ENCODE measurements around the gene NEK11. TPM values are rescaled to one million over a fixed set of nuclear protein-coding genes. Genes with fewer than 3 reads are reported as not detected.
A peak's percentile ranks its signal among the peaks of the same experiment; 100 is the strongest.
"Not testable (repeated sequence)": the region's sequence is repeated elsewhere in the genome, so short reads cannot be mapped to it uniquely, and the experiment has no call there.

Gene NEK11
- total and polyA plus RNA-seq, 2 experiments from 2014 or later: 1.7 to 2.0 TPM

GRCh38 chr3:131038326-131038725, 11.6 kb downstream of the NEK11 start:
- peak in 1 of 2 donors; percentile 32 for DNase-seq (ENCODE audit: low read depth in 1 of 2, low spot score in 1 of 2)
- no peak overlapping the region for H3K27ac ChIP-seq
- TF ChIP-seq, protein P1, sequence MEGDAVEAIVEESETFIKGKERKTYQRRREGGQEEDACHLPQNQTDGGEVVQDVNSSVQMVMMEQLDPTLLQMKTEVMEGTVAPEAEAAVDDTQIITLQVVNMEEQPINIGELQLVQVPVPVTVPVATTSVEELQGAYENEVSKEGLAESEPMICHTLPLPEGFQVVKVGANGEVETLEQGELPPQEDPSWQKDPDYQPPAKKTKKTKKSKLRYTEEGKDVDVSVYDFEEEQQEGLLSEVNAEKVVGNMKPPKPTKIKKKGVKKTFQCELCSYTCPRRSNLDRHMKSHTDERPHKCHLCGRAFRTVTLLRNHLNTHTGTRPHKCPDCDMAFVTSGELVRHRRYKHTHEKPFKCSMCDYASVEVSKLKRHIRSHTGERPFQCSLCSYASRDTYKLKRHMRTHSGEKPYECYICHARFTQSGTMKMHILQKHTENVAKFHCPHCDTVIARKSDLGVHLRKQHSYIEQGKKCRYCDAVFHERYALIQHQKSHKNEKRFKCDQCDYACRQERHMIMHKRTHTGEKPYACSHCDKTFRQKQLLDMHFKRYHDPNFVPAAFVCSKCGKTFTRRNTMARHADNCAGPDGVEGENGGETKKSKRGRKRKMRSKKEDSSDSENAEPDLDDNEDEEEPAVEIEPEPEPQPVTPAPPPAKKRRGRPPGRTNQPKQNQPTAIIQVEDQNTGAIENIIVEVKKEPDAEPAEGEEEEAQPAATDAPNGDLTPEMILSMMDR (IDR thresholded peaks at IDR 0.05; ENCODE audit: low read depth, low read length): no peak
- no peaks in the 10 kb centered on the region for H3K9me3 ChIP-seq (ENCODE audit: low read depth)
- H3K27me3 ChIP-seq: no peaks in the 10 kb centered on the region
- no peaks in the 10 kb centered on the region for H3K4me1 ChIP-seq (ENCODE audit: low read depth)
- H3K4me3 ChIP-seq: no peak overlapping the region
- H3K36me3 ChIP-seq: no peaks in the 10 kb centered on the region

GRCh38 chr3:131042271-131042985, 15.8 kb downstream of the NEK11 start:
- not testable (repeated sequence) for H3K4me1 ChIP-seq (ENCODE audit: low read depth); H3K27ac ChIP-seq; H3K9me3 ChIP-seq (ENCODE audit: low read depth); H3K36me3 ChIP-seq; H3K4me3 ChIP-seq; DNase-seq (ENCODE audit: low read depth in 1 of 2, low spot score in 1 of 2); H3K27me3 ChIP-seq

DNA sequence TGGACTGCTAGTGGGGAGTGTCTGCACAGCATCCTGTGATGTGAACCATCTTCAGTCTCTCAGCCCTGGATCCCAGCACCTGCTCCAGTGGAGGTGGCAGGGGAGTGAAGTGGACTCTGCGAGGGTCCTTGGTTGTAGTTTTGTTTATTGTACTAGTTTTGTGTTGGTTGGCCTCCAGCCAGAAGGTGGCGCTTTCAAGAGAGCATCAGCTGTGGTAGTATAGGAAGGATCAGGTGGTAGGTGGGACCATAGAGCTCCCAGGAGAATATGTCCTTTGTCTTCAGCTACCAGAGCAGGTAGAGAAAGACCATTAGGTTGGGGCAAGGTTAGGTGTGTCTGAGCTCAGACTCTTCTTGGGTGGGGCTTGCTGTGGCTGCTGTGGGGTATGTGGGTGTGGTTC, 20.9 kb downstream of the NEK11 start:
- H3K27me3 ChIP-seq: no peaks in the 10 kb centered on the region
- H3K4me1 ChIP-seq (ENCODE audit: low read depth): no peaks in the 10 kb centered on the region
- no peak for DNase-seq (ENCODE audit: low read depth in 1 of 2, low spot score in 1 of 2)
- no peak overlapping the region for H3K4me3 ChIP-seq
- TF ChIP-seq, protein P1 (IDR thresholded peaks at IDR 0.05; ENCODE audit: low read depth, low read length): no peak
- no peaks in the 10 kb centered on the region for H3K9me3 ChIP-seq (ENCODE audit: low read depth)
- no peaks in the 10 kb centered on the region for H3K36me3 ChIP-seq
- no peak overlapping the region for H3K27ac ChIP-seq

- no peaks in the 10 kb centered on the region for H3K4me1 ChIP-seq (ENCODE audit: low read depth)
- no peaks in the 10 kb centered on the region for H3K36me3 ChIP-seq
- DNase-seq (ENCODE audit: low read depth in 1 of 2, low spot score in 1 of 2): no peak
- no peak overlapping the region for H3K27ac ChIP-seq
- no peaks in the 10 kb centered on the region for H3K9me3 ChIP-seq (ENCODE audit: low read depth)
- H3K4me3 ChIP-seq: no peak overlapping the region
- H3K27me3 ChIP-seq: no peaks in the 10 kb centered on the region
- TF ChIP-seq, protein P1 (IDR thresholded peaks at IDR 0.05; ENCODE audit: low read depth, low read length): no peak
Observed at GRCh38 chr3:131048030-131048429, 21.4 kb downstream of the NEK11 start.

GRCh38 chr3:131050001-131050400, 23.3 kb downstream of the NEK11 start:
- no peak overlapping the region for H3K4me3 ChIP-seq
- no peaks in the 10 kb centered on the region for H3K36me3 ChIP-seq
- no peaks in the 10 kb centered on the region for H3K4me1 ChIP-seq (ENCODE audit: low read depth)
- TF ChIP-seq, protein P1 (IDR thresholded peaks at IDR 0.05; ENCODE audit: low read depth, low read length): no peak
- H3K27ac ChIP-seq: no peak overlapping the region
- no peaks in the 10 kb centered on the region for H3K9me3 ChIP-seq (ENCODE audit: low read depth)
- H3K27me3 ChIP-seq: no peaks in the 10 kb centered on the region
- DNase-seq (ENCODE audit: low read depth in 1 of 2, low spot score in 1 of 2): no peak

DNA sequence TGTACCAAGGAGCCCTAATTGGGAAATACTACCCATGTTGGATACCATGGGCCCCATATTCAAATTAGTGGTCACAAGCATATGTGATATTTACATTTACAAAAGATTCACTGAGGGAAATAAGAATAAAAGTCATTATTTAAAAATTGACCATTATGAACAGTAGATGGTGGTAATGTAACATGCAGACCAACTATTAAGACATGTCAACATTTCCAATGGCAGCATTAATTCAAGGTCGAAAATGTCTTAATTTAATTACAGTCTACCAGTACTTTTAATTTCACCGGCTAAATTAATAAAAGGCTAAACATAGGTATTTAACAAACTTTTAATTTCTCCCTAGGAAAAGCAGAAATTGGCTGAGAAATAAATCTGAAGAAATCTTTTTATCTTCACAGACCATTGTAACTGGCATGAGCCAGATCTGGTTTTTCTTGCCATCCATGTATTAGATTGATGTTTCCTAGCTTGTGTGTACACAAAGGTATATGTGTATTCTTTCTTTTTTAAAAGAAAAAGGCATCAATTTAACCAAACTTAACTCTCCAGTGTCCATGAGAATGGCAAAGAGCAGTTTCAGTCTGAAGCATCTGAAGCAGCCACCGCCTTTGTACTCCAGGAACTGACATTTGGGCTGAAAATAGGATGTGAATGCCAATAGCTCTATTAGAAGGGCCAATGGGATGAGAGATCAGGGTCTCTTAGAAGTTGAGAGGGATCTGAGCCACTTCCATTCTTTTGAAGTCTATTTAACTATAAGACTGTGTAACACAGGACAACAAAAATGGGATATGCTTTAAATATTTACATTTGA, 26.6 kb downstream of the NEK11 start:
- no peaks in the 10 kb centered on the region for H3K36me3 ChIP-seq
- H3K27me3 ChIP-seq: no peaks in the 10 kb centered on the region
- H3K4me1 ChIP-seq (ENCODE audit: low read depth): no peaks in the 10 kb centered on the region
- TF ChIP-seq, protein P1 (IDR thresholded peaks at IDR 0.05; ENCODE audit: low read depth, low read length): peak; percentile 41
- peak in 1 of 2 donors; percentile 55 for DNase-seq (ENCODE audit: low read depth in 1 of 2, low spot score in 1 of 2)
- no peak overlapping the region for H3K4me3 ChIP-seq
- no peak overlapping the region for H3K27ac ChIP-seq
- no peaks in the 10 kb centered on the region for H3K9me3 ChIP-seq (ENCODE audit: low read depth)
